Neural progenitor cell (in vitro differentiated cells): Measurements from ENCODE around the gene C16orf74.

Experiments
- CTCF ChIP-seq: fragments of 200-600 bp; sonication (generic); IDR thresholded peaks from 2 replicates; pipeline ENCODE4 v1.5.1; 2017; ENCODE audit warnings: antibody characterized with exemption, mild to moderate bottlenecking
- EZH2 ChIP-seq: fragments of 200-600 bp; sonication (generic); IDR thresholded peaks from 2 replicates; pipeline ENCODE4 v1.6.1; 2017; ENCODE audit warnings: antibody characterized with exemption, mild to moderate bottlenecking, moderate library complexity
- EZH2phosphoT487 ChIP-seq: fragments of 200-600 bp; sonication (generic); IDR thresholded peaks from 2 replicates; pipeline ENCODE4 v1.6.1; 2017; ENCODE audit warnings: antibody characterized with exemption

DNA sequence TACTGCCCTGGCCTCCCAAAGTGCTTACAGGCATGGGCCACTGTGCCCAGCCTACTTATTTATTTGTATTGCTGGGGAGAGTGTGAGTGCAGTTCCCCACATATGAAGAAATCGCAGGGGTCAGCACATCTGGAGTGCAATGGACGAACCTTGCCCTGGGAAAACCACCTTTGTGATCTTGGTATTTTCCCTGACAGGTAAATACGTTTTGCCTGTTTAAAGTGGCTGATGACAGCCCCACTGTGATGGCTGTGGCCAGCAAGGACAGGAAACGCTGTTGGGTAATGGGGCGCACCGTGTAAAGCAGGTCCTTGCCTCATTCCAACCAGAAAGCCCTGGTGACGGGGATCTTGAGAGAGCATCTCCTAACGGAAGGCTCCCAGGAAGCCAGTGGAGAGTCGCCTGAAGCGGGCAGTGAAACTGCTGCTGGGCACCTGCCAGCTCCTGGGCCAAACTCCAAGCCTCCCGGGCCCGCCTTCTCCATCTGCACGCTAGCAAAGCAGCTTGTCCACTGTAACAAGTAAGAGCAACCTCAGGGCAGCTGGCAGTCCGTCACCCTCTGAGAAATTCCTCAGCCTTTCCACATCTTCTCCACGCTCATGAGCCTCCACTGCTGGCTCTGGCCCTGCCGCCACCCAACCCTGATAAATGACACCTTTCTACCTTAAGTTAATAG lies 30.9 kb upstream of the C16orf74 start:
- TF ChIP-seq CTCF (no peak), EZH2 (no peak), EZH2phosphoT487 (no peak)
